ENCODE data around the gene EDEM1. TPM values are rescaled to one million over a fixed set of nuclear protein-coding genes. Genes with fewer than 3 reads are reported as not detected.

The EDEM1 gene
- total RNA-seq, 4 donors from 2014 or later: 18.4 to 41.7 (median 35.8) TPM

- no peak for ATAC-seq
- 27 to 75% methylated on average over 1 of the region's 1 CpG for WGBS, 2 donors (ENCODE audit: low coverage in 1 of 2)
These were observed 25.4 kb upstream of the EDEM1 start for GRCh38 chr3:5162102-5162501.

GRCh38 chr3:5165698-5166097 lies 21.8 kb upstream of the EDEM1 start:
- Histone ChIP-seq H3K9me3 (no peaks in the 10 kb centered on the region), H3K4me3 (no peak overlapping the region), H3K27me3 (no peaks in the 10 kb centered on the region), H3K27ac (no peak overlapping the region), H3K4me1 (peaks cover 2 to 38% (median 7%) of the 10 kb centered on the region in 3 donors), H3K36me3 (peaks cover 0 to 2% of the 10 kb centered on the region in 2 donors)
- TF ChIP-seq POLR2AphosphoS5 (IDR thresholded peaks at IDR 0.05) (no peak), POLR2A (IDR thresholded peaks at IDR 0.05) (no peak), EP300 (IDR thresholded peaks at IDR 0.05) (no peak)
- TF ChIP-seq, protein P1, sequence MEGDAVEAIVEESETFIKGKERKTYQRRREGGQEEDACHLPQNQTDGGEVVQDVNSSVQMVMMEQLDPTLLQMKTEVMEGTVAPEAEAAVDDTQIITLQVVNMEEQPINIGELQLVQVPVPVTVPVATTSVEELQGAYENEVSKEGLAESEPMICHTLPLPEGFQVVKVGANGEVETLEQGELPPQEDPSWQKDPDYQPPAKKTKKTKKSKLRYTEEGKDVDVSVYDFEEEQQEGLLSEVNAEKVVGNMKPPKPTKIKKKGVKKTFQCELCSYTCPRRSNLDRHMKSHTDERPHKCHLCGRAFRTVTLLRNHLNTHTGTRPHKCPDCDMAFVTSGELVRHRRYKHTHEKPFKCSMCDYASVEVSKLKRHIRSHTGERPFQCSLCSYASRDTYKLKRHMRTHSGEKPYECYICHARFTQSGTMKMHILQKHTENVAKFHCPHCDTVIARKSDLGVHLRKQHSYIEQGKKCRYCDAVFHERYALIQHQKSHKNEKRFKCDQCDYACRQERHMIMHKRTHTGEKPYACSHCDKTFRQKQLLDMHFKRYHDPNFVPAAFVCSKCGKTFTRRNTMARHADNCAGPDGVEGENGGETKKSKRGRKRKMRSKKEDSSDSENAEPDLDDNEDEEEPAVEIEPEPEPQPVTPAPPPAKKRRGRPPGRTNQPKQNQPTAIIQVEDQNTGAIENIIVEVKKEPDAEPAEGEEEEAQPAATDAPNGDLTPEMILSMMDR (IDR thresholded peaks at IDR 0.05): no peak
- no peak for ATAC-seq
- 86 to 88% methylated on average over 3 to 4 of the region's 4 CpGs for WGBS, 2 donors (ENCODE audit: low coverage in 1 of 2)

More at GRCh38 chr3:5162102-5162501, 25.4 kb upstream of the EDEM1 start:
- peaks cover 3 to 54% (median 7%) of the 10 kb centered on the region in 3 donors for H3K4me1 ChIP-seq
- no peak overlapping the region for H3K27ac ChIP-seq
- no peaks in the 10 kb centered on the region for H3K9me3 ChIP-seq
- no peaks in the 10 kb centered on the region for H3K36me3 ChIP-seq
- TF ChIP-seq, protein P1 (IDR thresholded peaks at IDR 0.05): no peak
- TF ChIP-seq POLR2AphosphoS5 (IDR thresholded peaks at IDR 0.05): no peak
- TF ChIP-seq POLR2A (IDR thresholded peaks at IDR 0.05): no peak
- TF ChIP-seq EP300 (IDR thresholded peaks at IDR 0.05): no peak
- no peak overlapping the region for H3K4me3 ChIP-seq
- H3K27me3 ChIP-seq: no peaks in the 10 kb centered on the region

GRCh38 chr3:5166846-5167245 lies 20.7 kb upstream of the EDEM1 start:
- no peak for ATAC-seq
- no peaks in the 10 kb centered on the region for H3K9me3 ChIP-seq
- no peak overlapping the region for H3K4me3 ChIP-seq
- 62 to 65% methylated on average over 2 of the region's 2 CpGs for WGBS, 2 donors (ENCODE audit: low coverage in 1 of 2)
- peaks cover 0 to 14% of the 10 kb centered on the region in 2 donors for H3K36me3 ChIP-seq
- H3K4me1 ChIP-seq: peaks cover 0 to 27% (median 3%) of the 10 kb centered on the region in 3 donors
- TF ChIP-seq POLR2A (IDR thresholded peaks at IDR 0.05) (no peak), EP300 (IDR thresholded peaks at IDR 0.05) (no peak), POLR2AphosphoS5 (IDR thresholded peaks at IDR 0.05) (no peak)
- TF ChIP-seq, protein P1 (IDR thresholded peaks at IDR 0.05): no peak
- no peaks in the 10 kb centered on the region for H3K27me3 ChIP-seq
- no peak overlapping the region for H3K27ac ChIP-seq

DNA sequence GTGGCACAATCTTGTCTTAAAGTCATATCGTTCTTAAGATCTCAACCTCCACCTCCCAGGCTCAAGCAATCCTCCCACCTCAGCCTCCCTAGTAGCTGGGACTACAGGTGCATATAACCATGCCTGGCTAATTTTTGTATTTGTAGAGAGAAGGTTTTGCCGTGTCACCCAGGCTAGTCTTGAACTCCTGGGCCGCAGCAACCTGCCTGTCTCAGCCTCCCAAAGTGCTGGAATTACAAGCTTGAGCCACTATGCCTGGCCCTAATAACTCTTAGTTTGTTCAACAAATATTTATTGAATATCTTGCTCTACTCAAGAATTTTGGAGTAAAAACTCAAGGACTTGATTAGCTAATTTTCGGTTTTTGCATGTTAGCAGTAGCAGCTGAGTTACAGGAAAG lies 19.4 kb upstream of the EDEM1 start:
- no peak for TF ChIP-seq POLR2A (IDR thresholded peaks at IDR 0.05)
- TF ChIP-seq EP300 (IDR thresholded peaks at IDR 0.05): no peak
- TF ChIP-seq, protein P1 (IDR thresholded peaks at IDR 0.05): no peak
- no peak for TF ChIP-seq POLR2AphosphoS5 (IDR thresholded peaks at IDR 0.05)
- Histone ChIP-seq H3K27me3 (no peaks in the 10 kb centered on the region), H3K4me3 (no peak overlapping the region), H3K4me1 (peaks cover 0 to 18% (median 0%) of the 10 kb centered on the region in 3 donors), H3K27ac (no peak overlapping the region), H3K9me3 (no peaks in the 10 kb centered on the region), H3K36me3 (peaks cover 0 to 26% of the 10 kb centered on the region in 2 donors)
- 89 to 95% methylated on average over 3 to 4 of the region's 4 CpGs for WGBS, 2 donors (ENCODE audit: low coverage in 1 of 2)
- no peak for ATAC-seq

DNA sequence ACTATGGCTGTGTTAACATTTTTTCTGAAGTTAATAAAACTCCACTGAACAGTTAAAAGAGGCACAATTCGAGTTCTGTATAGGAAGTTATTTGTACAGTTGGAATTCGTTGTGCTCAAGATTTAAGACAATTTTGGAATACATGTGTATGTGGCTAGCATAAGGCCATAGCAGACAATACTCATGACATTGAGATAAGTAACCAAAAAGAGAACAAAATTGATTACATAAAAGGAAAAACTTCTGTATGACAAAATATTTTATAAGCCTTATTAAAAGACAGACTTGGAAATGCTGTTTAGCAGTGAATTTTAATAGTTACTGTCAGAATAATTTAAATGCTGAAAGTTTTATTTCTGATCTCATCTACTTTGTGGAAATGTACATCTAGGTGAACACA lies 17.7 kb upstream of the EDEM1 start:
- TF ChIP-seq POLR2AphosphoS5 (IDR thresholded peaks at IDR 0.05) (no peak), POLR2A (IDR thresholded peaks at IDR 0.05) (no peak), EP300 (IDR thresholded peaks at IDR 0.05) (no peak)
- TF ChIP-seq, protein P1 (IDR thresholded peaks at IDR 0.05): no peak
- ATAC-seq: no peak
- Histone ChIP-seq H3K4me1 (peaks cover 0 to 12% (median 0%) of the 10 kb centered on the region in 3 donors), H3K27ac (no peak overlapping the region), H3K27me3 (no peaks in the 10 kb centered on the region), H3K36me3 (peaks cover 0 to 43% of the 10 kb centered on the region in 2 donors), H3K9me3 (no peaks in the 10 kb centered on the region), H3K4me3 (no peak overlapping the region)
- 36 to 82% methylated on average over 2 of the region's 2 CpGs for WGBS, 2 donors (ENCODE audit: low coverage in 1 of 2)

All from gastroesophageal sphincter (tissue), 4 donors.